ENCODE results near the gene KRT77. TPM values are rescaled to one million over a fixed set of nuclear protein-coding genes. Genes with fewer than 3 reads are reported as not detected.

KRT77 gene
- total and polyA plus RNA-seq, 2 experiments from 2014 or later: not detected

- H3K4me1 ChIP-seq (ENCODE audit: insufficient read depth): no peaks in the 10 kb centered on the region
- no peak overlapping the region for H3K4me3 Mint-ChIP-seq
- H3K27ac ChIP-seq (ENCODE audit: low read depth): no peak overlapping the region
- no peak for DNase-seq (ENCODE audit: low spot score)
- no peak for ATAC-seq
- no peaks in the 10 kb centered on the region for H4K20me1 ChIP-seq (replicated peaks; ENCODE audit: insufficient read depth)
- no peaks in the 10 kb centered on the region for H3K4me1 Mint-ChIP-seq
- H3K36me3 ChIP-seq (ENCODE audit: insufficient read depth): no peaks in the 10 kb centered on the region
- H3K27me3 Mint-ChIP-seq (ENCODE audit: insufficient read depth, low read depth, poor library complexity): peaks cover 14% of the 10 kb centered on the region
- TF ChIP-seq ETS1 (IDR thresholded peaks at IDR 0.05) (no peak), JUNB (IDR thresholded peaks at IDR 0.05; ENCODE audit: unreplicated experiment) (no peak), REST (IDR thresholded peaks at IDR 0.05; ENCODE audit: unreplicated experiment) (no peak), CREB1 (CRISPR knock-in tag; IDR thresholded peaks at IDR 0.05; ENCODE audit: low read depth) (no peak), STAT1 (IDR thresholded peaks at IDR 0.05; ENCODE audit: unreplicated experiment) (no peak), CTCF (conservative IDR thresholded peaks at IDR 0.05; ENCODE audit: low read depth in 2 of 2) (no peak), ZNF462 (CRISPR knock-in tag; IDR thresholded peaks at IDR 0.05) (no peak), EZH2phosphoT487 (IDR thresholded peaks at IDR 0.05; ENCODE audit: unreplicated experiment) (no peak), NANOG (IDR thresholded peaks at IDR 0.05; ENCODE audit: borderline replicate concordance) (no peak), EZH2 (IDR thresholded peaks at IDR 0.05; ENCODE audit: low read depth, unreplicated experiment) (no peak), POLR2AphosphoS5 (IDR thresholded peaks at IDR 0.05; ENCODE audit: low read depth) (no peak), ZNF331 (CRISPR knock-in tag; IDR thresholded peaks at IDR 0.05; ENCODE audit: low read depth) (no peak), ZNF114 (CRISPR knock-in tag; IDR thresholded peaks at IDR 0.05) (no peak)
- no peak overlapping the region for H3K4me2 ChIP-seq
- H3F3A ChIP-seq (replicated peaks; ENCODE audit: low read depth): no peaks in the 10 kb centered on the region
- peaks cover 12% of the 10 kb centered on the region for H3K9me3 Mint-ChIP-seq
- no peaks in the 10 kb centered on the region for H3K27me3 ChIP-seq (ENCODE audit: insufficient read depth)
- no peak overlapping the region for H3K27ac Mint-ChIP-seq
- H3K4me3 ChIP-seq: no peak overlapping the region
- no peaks in the 10 kb centered on the region for H3K79me2 ChIP-seq (replicated peaks; ENCODE audit: insufficient read depth)
- H3K9me2 ChIP-seq (ENCODE audit: insufficient read depth): peaks cover 5% of the 10 kb centered on the region; the same call in 1 of the 2 replicates
- H3K36me3 Mint-ChIP-seq (ENCODE audit: low read depth): no peaks in the 10 kb centered on the region
- no peak overlapping the region for H2AFZ ChIP-seq
Observed at GRCh38 chr12:52729147-52729546, 25.8 kb upstream of the KRT77 start.

Measured in GM23338 (cell line).